Tibial nerve (tissue), 4 donors: ENCODE measurements around the gene USP32. TPM values are rescaled to one million over a fixed set of nuclear protein-coding genes. Genes with fewer than 3 reads are reported as not detected.
"Not testable (repeated sequence)": the region's sequence is repeated elsewhere in the genome, so short reads cannot be mapped to it uniquely, and the experiment has no call there.

Experiments
- DNase-seq, 2 donors: peaks; one replicate each; pipeline ENCODE4 v3.0.0-alpha.2; 2019; ENCODE audit warnings: low spot score in 2 of 2
- H3K27ac ChIP-seq, 4 donors: fragments of 200-600 bp; sonication (generic) in 3 of 4; one replicate each; pipeline ENCODE4 v1.5.1; 2017 to 2019; ENCODE audit warnings: mild to moderate bottlenecking in 1 of 4
- H3K27me3 ChIP-seq, 2 donors: fragments of 200-600 bp; sonication (generic) in 1 of 2; one replicate each; pipeline versions ENCODE4 v1.5.1 to v1.6.0; 2017 to 2019
- H3K36me3 ChIP-seq, 3 donors: fragments of 200-600 bp; sonication (generic); one replicate each; pipeline ENCODE4 v1.5.1; 2018 to 2019
- H3K4me1 ChIP-seq, 4 donors: fragments of 200-600 bp; sonication (generic) in 3 of 4; one replicate each; pipeline ENCODE4 v1.5.1; 2017 to 2019
- H3K4me3 ChIP-seq, 4 donors: fragments of 200-600 bp; sonication (generic) in 3 of 4; one replicate each; pipeline ENCODE4 v1.5.1; 2017 to 2019; ENCODE audit warnings: mild to moderate bottlenecking in 1 of 4, moderate library complexity in 1 of 4
- H3K9me3 ChIP-seq, 4 donors: fragments of 200-600 bp; sonication (generic) in 3 of 4; one replicate each; pipeline ENCODE4 v1.5.1; 2017 to 2019
- CTCF ChIP-seq, 5 experiments: fragments of 200-600 bp in 3 of 5; fragments of 450-650 bp in 2 of 5; sonication (generic) in 3 of 5; IDR thresholded peaks; one replicate each; pipeline ENCODE4 v1.5.1; 2016 to 2019; ENCODE audit warnings: antibody characterized with exemption in 5 of 5, mild to moderate bottlenecking in 3 of 5, moderate library complexity in 2 of 5
- EP300 ChIP-seq, 2 donors: sonication (generic); formaldehyde crosslinking; IDR thresholded peaks; one replicate each; pipeline ENCODE4 v1.6.1; 2017; ENCODE audit warnings: antibody characterized with exemption in 2 of 2, mild to moderate bottlenecking in 1 of 2
- POLR2A ChIP-seq, 2 donors: fragments of 450-650 bp; IDR thresholded peaks; one replicate each; pipeline ENCODE4 v1.6.1; 2017; ENCODE audit warnings: antibody characterized with exemption in 2 of 2, mild to moderate bottlenecking in 2 of 2, moderate library complexity in 2 of 2
- WGBS, 2 donors: methylation state at CpG; one replicate each; pipeline ENCODE4 v1.1.5; 2018; 5-methylcytosine and 5-hydroxymethylcytosine counted together
- total RNA-seq, 4 donors: library from RNA; depleted of rRNA; stranded (reverse); fragments of >200 nt; gene quantifications; one replicate each; pipeline ENCODE4 v1.1.0, GENCODE V29; 2016

The USP32 gene
- total RNA-seq, 4 donors from 2014 or later: 49.6 to 64.7 (median 56.5) TPM

DNA sequence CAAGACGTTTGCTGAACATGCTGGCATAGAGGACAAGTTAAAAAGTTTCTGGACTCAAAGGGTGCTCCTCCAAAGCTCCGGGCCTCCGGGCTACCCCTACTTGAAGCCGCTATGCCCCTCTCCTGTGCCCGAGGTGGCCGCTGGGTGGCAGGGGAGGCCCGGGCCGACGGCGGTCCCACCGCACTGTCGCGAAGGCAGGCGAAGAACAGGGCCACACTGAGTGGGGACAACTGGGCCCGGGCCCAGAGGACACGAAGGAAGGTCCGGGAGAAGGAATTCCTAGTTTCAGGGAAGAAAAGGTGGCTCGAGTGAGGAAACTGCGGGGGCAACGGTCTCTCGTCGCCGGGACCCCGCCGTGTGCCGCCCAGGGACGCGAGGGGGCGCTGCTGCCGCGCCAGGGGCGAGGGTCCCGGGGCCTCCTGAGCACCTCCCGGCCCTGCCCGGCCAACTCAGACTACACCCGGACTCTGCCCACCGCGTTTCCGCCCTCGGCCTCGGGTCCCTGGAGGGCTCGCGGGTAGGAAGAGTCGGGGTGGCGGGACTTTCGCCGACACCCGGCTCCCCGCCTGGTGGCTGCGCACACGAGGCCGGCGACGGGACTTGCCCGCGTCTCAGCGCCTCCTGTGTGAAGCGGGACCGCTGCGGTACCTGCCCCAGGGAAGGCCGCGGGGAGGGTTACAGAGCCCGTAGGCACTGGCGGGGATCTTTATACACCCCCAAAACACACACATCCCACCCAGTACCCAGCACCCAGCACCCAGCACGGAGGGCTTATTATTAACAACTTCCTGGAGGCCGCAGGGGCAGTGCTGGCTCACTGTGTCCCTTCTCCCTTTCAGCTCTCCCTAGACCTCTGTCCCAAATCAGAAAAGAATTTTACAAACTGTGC, 29.6 kb upstream of the USP32 start:
- TF ChIP-seq EP300 (IDR thresholded peaks at IDR 0.05) (peak in 1 of 2 donors; percentile 30), POLR2A (IDR thresholded peaks at IDR 0.05) (no peak), CTCF (IDR thresholded peaks at IDR 0.05) (peak; percentile 86 to 99 (median 96))
- DNase-seq: peak; percentile 35 to 52
- H3K4me1 ChIP-seq: peaks cover 0 to 21% (median 0%) of the 10 kb centered on the region in 4 donors
- 1 to 2% methylated on average over 33 to 51 of the region's 66 CpGs for WGBS, 2 donors
- H3K9me3 ChIP-seq: no peaks in the 10 kb centered on the region
- H3K36me3 ChIP-seq: no peaks in the 10 kb centered on the region
- peak overlapping the region; percentile 32 to 65 (median 50) for H3K4me3 ChIP-seq
- H3K27ac ChIP-seq: peak overlapping the region; percentile 6 to 83 (median 14)
- H3K27me3 ChIP-seq: no peaks in the 10 kb centered on the region

GRCh38 chr17:60419875-60420274, 27.9 kb upstream of the USP32 start:
- H3K27me3 ChIP-seq, H3K27ac ChIP-seq, H3K4me3 ChIP-seq, DNase-seq, H3K36me3 ChIP-seq, H3K9me3 ChIP-seq: not testable (repeated sequence)
- WGBS, 2 donors: 95 to 96% methylated on average over 7 of the region's 7 CpGs
- peaks cover 0 to 25% (median 0%) of the 10 kb centered on the region in 4 donors for H3K4me1 ChIP-seq

GRCh38 chr17:60419003-60419402, 27.1 kb upstream of the USP32 start:
- not testable (repeated sequence) for H3K27me3 ChIP-seq, H3K27ac ChIP-seq, H3K36me3 ChIP-seq, DNase-seq, H3K4me3 ChIP-seq, H3K9me3 ChIP-seq
- H3K4me1 ChIP-seq: peaks cover 0 to 25% (median 0%) of the 10 kb centered on the region in 4 donors
- whole genome bisulfite sequencing, 2 donors: 93 to 98% methylated on average over 4 of the region's 4 CpGs

GRCh38 chr17:60416368-60416925, 24.5 kb upstream of the USP32 start:
- 49 to 53% methylated on average over 2 of the region's 2 CpGs for WGBS, 2 donors
- DNase-seq: no peak
- Histone ChIP-seq H3K27me3 (no peaks in the 10 kb centered on the region), H3K27ac (no peak overlapping the region), H3K4me3 (no peak overlapping the region), H3K9me3 (no peaks in the 10 kb centered on the region), H3K36me3 (no peaks in the 10 kb centered on the region), H3K4me1 (peaks cover 0 to 14% (median 0%) of the 10 kb centered on the region in 4 donors)
- TF ChIP-seq CTCF (IDR thresholded peaks at IDR 0.05): no peak
- TF ChIP-seq POLR2A (IDR thresholded peaks at IDR 0.05): no peak
- TF ChIP-seq EP300 (IDR thresholded peaks at IDR 0.05): no peak

DNA sequence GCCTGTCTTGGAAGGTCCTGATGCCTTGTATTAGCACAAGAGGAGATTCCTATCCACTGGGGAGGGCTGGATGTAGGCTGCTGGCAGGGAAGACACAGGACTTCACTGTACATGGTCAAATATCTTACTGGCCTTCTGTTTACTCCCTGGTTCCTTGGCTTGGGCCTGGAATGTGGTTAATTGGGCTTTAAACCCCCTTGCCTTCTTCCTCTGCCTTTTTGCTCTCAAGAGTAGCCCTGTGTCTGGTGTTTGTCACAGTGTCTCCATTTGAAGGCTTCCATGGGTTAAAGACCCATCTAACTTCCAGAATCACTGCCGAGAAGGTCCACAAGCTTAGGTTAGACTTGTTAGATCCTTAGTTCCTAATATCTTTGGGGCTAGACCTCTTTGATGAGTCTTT, 23.2 kb upstream of the USP32 start:
- H3K4me3 ChIP-seq: no peak overlapping the region
- no peaks in the 10 kb centered on the region for H3K36me3 ChIP-seq
- no peak for TF ChIP-seq EP300 (IDR thresholded peaks at IDR 0.05)
- no peak for TF ChIP-seq CTCF (IDR thresholded peaks at IDR 0.05)
- TF ChIP-seq POLR2A (IDR thresholded peaks at IDR 0.05): no peak
- H3K9me3 ChIP-seq: no peaks in the 10 kb centered on the region
- H3K27ac ChIP-seq: no peak overlapping the region
- no peaks in the 10 kb centered on the region for H3K27me3 ChIP-seq
- DNase-seq: no peak
- H3K4me1 ChIP-seq: peaks cover 0 to 5% (median 0%) of the 10 kb centered on the region in 4 donors
- 80 to 90% methylated on average over 1 of the region's 1 CpG for WGBS, 2 donors

DNA sequence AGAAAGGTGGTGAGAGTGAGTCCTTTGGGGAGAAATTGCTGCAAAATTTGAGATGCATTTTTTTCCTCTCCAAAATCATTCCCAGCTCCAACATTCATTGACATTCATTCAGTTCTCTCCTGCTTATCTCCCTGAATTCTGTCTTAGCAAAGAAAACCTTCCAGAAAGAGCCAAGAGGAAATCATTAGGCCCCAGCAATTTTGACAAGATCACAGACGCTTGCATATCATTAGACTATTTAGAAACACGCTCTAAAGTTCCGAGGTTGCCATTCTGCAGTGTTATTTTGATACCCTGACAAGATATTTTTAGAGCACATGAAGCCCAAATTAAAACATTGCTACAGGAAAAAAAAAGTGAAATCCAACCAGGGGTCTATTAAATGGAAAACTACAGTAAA, 20.8 kb upstream of the USP32 start:
- Histone ChIP-seq H3K4me1 (peaks cover 0 to 5% (median 0%) of the 10 kb centered on the region in 4 donors), H3K4me3 (no peak overlapping the region), H3K9me3 (no peaks in the 10 kb centered on the region), H3K27me3 (no peaks in the 10 kb centered on the region), H3K27ac (no peak overlapping the region), H3K36me3 (no peaks in the 10 kb centered on the region)
- 76 to 77% methylated on average over 3 of the region's 3 CpGs for WGBS, 2 donors
- no peak for DNase-seq
- TF ChIP-seq POLR2A (IDR thresholded peaks at IDR 0.05) (no peak), CTCF (IDR thresholded peaks at IDR 0.05) (no peak), EP300 (IDR thresholded peaks at IDR 0.05) (no peak)
